OCI-LY7 (cell line): Measurements from ENCODE around the gene MRPS27.

Source experiments
- CTCF ChIP-seq: fragments of 200-600 bp; sonication (generic); conservative IDR thresholded peaks from 2 replicates; pipeline ENCODE4 v1.5.1; 2014; ENCODE audit warnings: mild to moderate bottlenecking, antibody characterized with exemption, low read length, moderate library complexity, mixed read lengths
- EZH2phosphoT487 ChIP-seq: fragments of 200-600 bp; sonication (generic); IDR thresholded peaks from 2 replicates; pipeline ENCODE4 v1.6.1; 2018; ENCODE audit warnings: low read depth, borderline replicate concordance, mild to moderate bottlenecking, mixed run types, antibody characterized with exemption, low read length, moderate library complexity, mixed read lengths

DNA sequence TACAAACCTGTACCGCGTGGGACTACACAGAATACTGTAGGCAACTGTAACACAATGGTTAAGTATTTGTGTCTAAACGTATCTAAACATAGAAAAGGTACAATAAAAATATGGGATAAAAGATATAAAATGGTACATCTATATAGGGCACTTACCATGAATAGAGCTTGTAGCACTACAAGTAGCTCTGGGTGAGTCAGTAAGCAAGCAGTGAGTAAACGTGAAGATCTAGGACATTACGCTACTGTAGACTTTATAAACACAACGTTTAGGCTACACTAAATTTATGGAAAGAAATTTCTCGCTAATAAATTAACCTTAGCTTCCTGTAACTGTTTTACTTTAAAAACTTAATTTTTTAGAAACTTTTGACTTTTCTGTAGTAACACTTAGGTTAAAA lies 46.5 kb downstream of the MRPS27 start:
- TF ChIP-seq CTCF (no peak), EZH2phosphoT487 (no peak)
